Nephron (organoid): ENCODE measurements around the gene RAD52.

Source experiments
- H3K27ac Mint-ChIP-seq, 3 experiments: 2 replicates each; pipeline ENCODE4 v1.8.0; 2020; ENCODE audit warnings: mixed read lengths in 3 of 3, mild to moderate bottlenecking in 2 of 3, moderate library complexity in 1 of 3
- H3K27me3 Mint-ChIP-seq: 2 replicates; pipeline ENCODE4 v1.8.0; 2021; ENCODE audit warnings: low read depth, mild to moderate bottlenecking, moderate library complexity, mixed read lengths
- H3K36me3 Mint-ChIP-seq: 2 replicates; pipeline ENCODE4 v1.8.0; 2020; ENCODE audit warnings: low read depth, mixed read lengths
- H3K4me1 Mint-ChIP-seq: 2 replicates; pipeline ENCODE4 v1.8.0; 2020; ENCODE audit warnings: mixed read lengths
- H3K4me3 Mint-ChIP-seq, 3 experiments: 2 replicates each; pipeline ENCODE4 v1.8.0; 2020; ENCODE audit warnings: mild to moderate bottlenecking in 3 of 3, mixed read lengths in 3 of 3, moderate library complexity in 2 of 3
- H3K9me3 Mint-ChIP-seq: 2 replicates; pipeline ENCODE4 v1.8.0; 2020; ENCODE audit warnings: mixed read lengths
- CTCF ChIP-seq, 3 experiments: fragments of 200-600 bp; sonication (generic); IDR thresholded peaks; one replicate each; pipeline ENCODE4 v1.5.0; 2021; ENCODE audit warnings: antibody characterized with exemption in 3 of 3; ENCODE audit not compliant: unreplicated experiment in 3 of 3

RAD52 gene

GRCh38 chr12:910416-910815 is 39.1 kb downstream of the RAD52 start:
- Mint-ChIP-seq H3K27ac (peak overlapping the region in 1 of 3 experiments; percentile 56), H3K4me3 (no peak overlapping the region), H3K4me1 (no peaks in the 10 kb centered on the region), H3K36me3 (peaks cover 80% of the 10 kb centered on the region), H3K27me3 (no peaks in the 10 kb centered on the region), H3K9me3 (no peaks in the 10 kb centered on the region)
- TF ChIP-seq CTCF (IDR thresholded peaks at IDR 0.05; ENCODE audit: unreplicated experiment in 3 of 3): no peak

GRCh38 chr12:909861-910260 is 39.6 kb downstream of the RAD52 start:
- peak overlapping the region in 2 of 3 experiments; percentile 3 to 47 for H3K27ac Mint-ChIP-seq
- no peak for TF ChIP-seq CTCF (IDR thresholded peaks at IDR 0.05; ENCODE audit: unreplicated experiment in 3 of 3)
- no peaks in the 10 kb centered on the region for H3K9me3 Mint-ChIP-seq
- no peak overlapping the region for H3K4me3 Mint-ChIP-seq
- no peaks in the 10 kb centered on the region for H3K27me3 Mint-ChIP-seq
- no peaks in the 10 kb centered on the region for H3K4me1 Mint-ChIP-seq
- H3K36me3 Mint-ChIP-seq: peaks cover 79% of the 10 kb centered on the region

GRCh38 chr12:907413-908185 is 41.9 kb downstream of the RAD52 start:
- Mint-ChIP-seq H3K27ac (peak overlapping the region in 2 of 3 experiments; percentile 19 to 26), H3K4me1 (no peaks in the 10 kb centered on the region), H3K9me3 (no peaks in the 10 kb centered on the region), H3K4me3 (no peak overlapping the region), H3K27me3 (no peaks in the 10 kb centered on the region), H3K36me3 (peaks cover 76% of the 10 kb centered on the region)
- no peak for TF ChIP-seq CTCF (IDR thresholded peaks at IDR 0.05; ENCODE audit: unreplicated experiment in 3 of 3)

GRCh38 chr12:906062-906585 is 43.4 kb downstream of the RAD52 start:
- Mint-ChIP-seq H3K27me3 (no peaks in the 10 kb centered on the region), H3K36me3 (peaks cover 78% of the 10 kb centered on the region), H3K4me1 (no peaks in the 10 kb centered on the region), H3K9me3 (no peaks in the 10 kb centered on the region), H3K27ac (no peak overlapping the region), H3K4me3 (no peak overlapping the region)
- no peak for TF ChIP-seq CTCF (IDR thresholded peaks at IDR 0.05; ENCODE audit: unreplicated experiment in 3 of 3)

- peak overlapping the region in 1 of 3 experiments; percentile 16 for H3K27ac Mint-ChIP-seq
- no peaks in the 10 kb centered on the region for H3K9me3 Mint-ChIP-seq
- peaks cover 81% of the 10 kb centered on the region for H3K36me3 Mint-ChIP-seq
- TF ChIP-seq CTCF (IDR thresholded peaks at IDR 0.05; ENCODE audit: unreplicated experiment in 3 of 3): no peak
- no peaks in the 10 kb centered on the region for H3K27me3 Mint-ChIP-seq
- H3K4me1 Mint-ChIP-seq: no peaks in the 10 kb centered on the region
- H3K4me3 Mint-ChIP-seq: no peak overlapping the region
Observed at GRCh38 chr12:905261-906031, 44.0 kb downstream of the RAD52 start.
